Heart left ventricle (tissue), 13 donors: Measurements from ENCODE around the gene SLFN5.

Experiments used
- POLR2A ChIP-seq, 2 donors: fragments of 450-650 bp; IDR thresholded peaks; one replicate each; pipeline ENCODE4 v1.6.1; 2017; ENCODE audit warnings: antibody characterized with exemption in 2 of 2, mild to moderate bottlenecking in 2 of 2, moderate library complexity in 2 of 2
- TF ChIP-seq, protein P1 (sequence below), 12 donors: fragments of 200-600 bp; sonication (generic) in 4 of 12; IDR thresholded peaks; one replicate each; pipeline versions ENCODE4 v1.5.0 to v1.8.0; 2018 to 2022; ENCODE audit warnings: antibody characterized with exemption in 12 of 12, mild to moderate bottlenecking in 5 of 12
- donor health status: ischemic (EF 13 %, LVEDD 7.1; RV severe dilation, severe dysfunction).
- donor health status: DM: no; HTN: yes; CAD: no.
- donor health status: DM: no; HTN: no; CAD: no.
- donor health status: ischemic (EF 25% LVEDD 6.9; RV normal size, moderate dysfunction).
- donor health status: ischemic (EF 25% LVEDD 5.7; RV mildly dilated, moderate dysfunction).
- donor health status: ischemic (EF 35%, LVEDD 5.7; RV mildly dilated, moderate dysfunction).
- donor health status: nonischemic (EF 11% LVEDD 7.7; RV severe dilation, severe dysfunction).
- donor health status: DM: yes; HTN: yes; CAD: no.
- donor health status: PGD.
- donor health status: ischemic (EF 29% LVEDD 5.4; RV normal size, mild dysfunction).
- donor health status: nonischemic (EF 23%, LVEDD 6.1; RV moderate dilation, normal function).

DNA sequence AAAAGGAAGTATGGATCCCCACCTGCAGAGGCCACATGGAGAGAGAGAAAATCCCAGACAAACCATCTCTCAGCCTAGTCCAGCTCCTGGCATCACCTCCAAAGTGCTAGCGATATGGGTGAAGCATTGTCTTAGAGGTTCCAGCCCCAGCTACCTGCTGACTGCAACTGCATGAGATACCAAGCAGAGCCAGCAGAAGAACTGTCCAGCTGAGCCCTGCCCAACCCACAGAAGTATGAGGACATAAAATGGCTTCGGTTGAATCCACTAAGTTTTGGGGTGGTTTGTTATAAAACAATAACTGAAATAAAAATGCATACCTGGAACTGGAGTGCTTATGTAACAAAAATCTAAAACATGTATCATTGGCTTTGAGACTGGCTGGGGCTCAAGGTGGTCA is 20.4 kb upstream of the SLFN5 start:
- TF ChIP-seq POLR2A (IDR thresholded peaks at IDR 0.05): no peak
- TF ChIP-seq, protein P1, sequence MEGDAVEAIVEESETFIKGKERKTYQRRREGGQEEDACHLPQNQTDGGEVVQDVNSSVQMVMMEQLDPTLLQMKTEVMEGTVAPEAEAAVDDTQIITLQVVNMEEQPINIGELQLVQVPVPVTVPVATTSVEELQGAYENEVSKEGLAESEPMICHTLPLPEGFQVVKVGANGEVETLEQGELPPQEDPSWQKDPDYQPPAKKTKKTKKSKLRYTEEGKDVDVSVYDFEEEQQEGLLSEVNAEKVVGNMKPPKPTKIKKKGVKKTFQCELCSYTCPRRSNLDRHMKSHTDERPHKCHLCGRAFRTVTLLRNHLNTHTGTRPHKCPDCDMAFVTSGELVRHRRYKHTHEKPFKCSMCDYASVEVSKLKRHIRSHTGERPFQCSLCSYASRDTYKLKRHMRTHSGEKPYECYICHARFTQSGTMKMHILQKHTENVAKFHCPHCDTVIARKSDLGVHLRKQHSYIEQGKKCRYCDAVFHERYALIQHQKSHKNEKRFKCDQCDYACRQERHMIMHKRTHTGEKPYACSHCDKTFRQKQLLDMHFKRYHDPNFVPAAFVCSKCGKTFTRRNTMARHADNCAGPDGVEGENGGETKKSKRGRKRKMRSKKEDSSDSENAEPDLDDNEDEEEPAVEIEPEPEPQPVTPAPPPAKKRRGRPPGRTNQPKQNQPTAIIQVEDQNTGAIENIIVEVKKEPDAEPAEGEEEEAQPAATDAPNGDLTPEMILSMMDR (IDR thresholded peaks at IDR 0.05): no peak
